Ovary (tissue), 3 donors: ENCODE results near the gene PLCB2.

ENCODE experiments used
- POLR2A ChIP-seq: fragments of 450-650 bp; IDR thresholded peaks from one replicate; pipeline ENCODE4 v1.6.1; 2017; ENCODE audit warnings: antibody characterized with exemption, mild to moderate bottlenecking, moderate library complexity
- TF ChIP-seq, protein P1 (sequence below), 3 donors: fragments of 450-650 bp in 2 of 3; fragments of 200-600 bp in 1 of 3; IDR thresholded peaks; one replicate each; pipeline versions ENCODE4 v1.5.1 to v1.8.0; 2016 to 2022; ENCODE audit warnings: antibody characterized with exemption in 3 of 3, mild to moderate bottlenecking in 1 of 3
- donor health status: DM: no; HTN: no; CAD: no.

DNA sequence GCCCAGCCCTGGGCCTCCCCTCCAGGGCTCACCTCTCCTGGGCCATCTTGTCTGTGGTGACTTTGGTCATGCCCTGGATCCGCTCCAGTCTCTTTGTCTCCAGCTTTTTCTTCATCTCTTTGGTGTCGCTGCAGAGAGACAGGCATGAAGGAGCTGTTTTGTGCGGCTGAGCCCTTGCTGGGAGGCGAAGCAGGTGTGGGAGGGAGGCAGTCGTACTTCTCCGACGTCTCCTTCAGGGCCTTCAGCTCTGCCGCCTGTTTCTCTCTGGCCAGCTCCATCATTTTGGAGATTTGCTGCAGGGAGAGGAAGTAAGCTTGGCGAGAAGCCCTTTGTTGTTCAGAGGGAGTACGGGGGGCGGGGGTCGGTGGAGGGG lies 17.2 kb downstream of the PLCB2 start:
- TF ChIP-seq, protein P1, sequence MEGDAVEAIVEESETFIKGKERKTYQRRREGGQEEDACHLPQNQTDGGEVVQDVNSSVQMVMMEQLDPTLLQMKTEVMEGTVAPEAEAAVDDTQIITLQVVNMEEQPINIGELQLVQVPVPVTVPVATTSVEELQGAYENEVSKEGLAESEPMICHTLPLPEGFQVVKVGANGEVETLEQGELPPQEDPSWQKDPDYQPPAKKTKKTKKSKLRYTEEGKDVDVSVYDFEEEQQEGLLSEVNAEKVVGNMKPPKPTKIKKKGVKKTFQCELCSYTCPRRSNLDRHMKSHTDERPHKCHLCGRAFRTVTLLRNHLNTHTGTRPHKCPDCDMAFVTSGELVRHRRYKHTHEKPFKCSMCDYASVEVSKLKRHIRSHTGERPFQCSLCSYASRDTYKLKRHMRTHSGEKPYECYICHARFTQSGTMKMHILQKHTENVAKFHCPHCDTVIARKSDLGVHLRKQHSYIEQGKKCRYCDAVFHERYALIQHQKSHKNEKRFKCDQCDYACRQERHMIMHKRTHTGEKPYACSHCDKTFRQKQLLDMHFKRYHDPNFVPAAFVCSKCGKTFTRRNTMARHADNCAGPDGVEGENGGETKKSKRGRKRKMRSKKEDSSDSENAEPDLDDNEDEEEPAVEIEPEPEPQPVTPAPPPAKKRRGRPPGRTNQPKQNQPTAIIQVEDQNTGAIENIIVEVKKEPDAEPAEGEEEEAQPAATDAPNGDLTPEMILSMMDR (IDR thresholded peaks at IDR 0.05) = no peak
- TF ChIP-seq POLR2A = no peak
